Esophagus muscularis mucosa (tissue), 3 donors: ENCODE results near the gene ACTMAP.

ENCODE experiments used
- POLR2AphosphoS5 ChIP-seq, 2 donors: sonication (generic); formaldehyde crosslinking; IDR thresholded peaks; one replicate each; pipeline ENCODE4 v1.6.1; 2017; ENCODE audit warnings: antibody characterized with exemption in 2 of 2
- TF ChIP-seq, protein P1 (sequence below), 3 experiments: fragments of 200-600 bp in 2 of 3; fragments of 450-650 bp in 1 of 3; sonication (generic) in 2 of 3; IDR thresholded peaks; one replicate each; pipeline ENCODE4 v1.5.1; 2017 to 2019; ENCODE audit warnings: antibody characterized with exemption in 3 of 3, mild to moderate bottlenecking in 2 of 3, moderate library complexity in 1 of 3

DNA sequence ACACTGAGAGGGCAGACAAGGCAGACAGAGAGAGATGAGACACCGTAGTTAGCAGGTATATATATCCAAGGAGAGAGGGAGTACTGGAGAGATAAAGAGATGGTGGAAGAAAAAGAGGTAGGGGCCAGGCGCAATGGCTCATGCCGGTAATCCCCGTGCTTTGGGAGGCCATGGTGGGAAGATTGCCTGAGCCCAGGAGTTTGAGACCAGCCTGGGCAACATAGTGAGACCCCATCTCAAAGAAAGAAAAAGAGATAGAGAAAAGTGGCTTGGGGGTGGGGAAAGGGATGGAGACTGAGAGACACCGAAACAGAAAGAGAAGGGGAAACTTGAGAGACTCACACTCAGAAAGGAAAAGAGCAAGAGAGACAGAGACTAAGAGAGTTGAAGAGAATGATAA lies 30.3 kb upstream of the ACTMAP start:
- TF ChIP-seq, protein P1, sequence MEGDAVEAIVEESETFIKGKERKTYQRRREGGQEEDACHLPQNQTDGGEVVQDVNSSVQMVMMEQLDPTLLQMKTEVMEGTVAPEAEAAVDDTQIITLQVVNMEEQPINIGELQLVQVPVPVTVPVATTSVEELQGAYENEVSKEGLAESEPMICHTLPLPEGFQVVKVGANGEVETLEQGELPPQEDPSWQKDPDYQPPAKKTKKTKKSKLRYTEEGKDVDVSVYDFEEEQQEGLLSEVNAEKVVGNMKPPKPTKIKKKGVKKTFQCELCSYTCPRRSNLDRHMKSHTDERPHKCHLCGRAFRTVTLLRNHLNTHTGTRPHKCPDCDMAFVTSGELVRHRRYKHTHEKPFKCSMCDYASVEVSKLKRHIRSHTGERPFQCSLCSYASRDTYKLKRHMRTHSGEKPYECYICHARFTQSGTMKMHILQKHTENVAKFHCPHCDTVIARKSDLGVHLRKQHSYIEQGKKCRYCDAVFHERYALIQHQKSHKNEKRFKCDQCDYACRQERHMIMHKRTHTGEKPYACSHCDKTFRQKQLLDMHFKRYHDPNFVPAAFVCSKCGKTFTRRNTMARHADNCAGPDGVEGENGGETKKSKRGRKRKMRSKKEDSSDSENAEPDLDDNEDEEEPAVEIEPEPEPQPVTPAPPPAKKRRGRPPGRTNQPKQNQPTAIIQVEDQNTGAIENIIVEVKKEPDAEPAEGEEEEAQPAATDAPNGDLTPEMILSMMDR (IDR thresholded peaks at IDR 0.05): no peak
- no peak for TF ChIP-seq POLR2AphosphoS5 (IDR thresholded peaks at IDR 0.05)
